Stomach smooth muscle (tissue), 2 donors: ENCODE results near the gene WLS.
"Not testable (repeated sequence)": the region's sequence is repeated elsewhere in the genome, so short reads cannot be mapped to it uniquely, and the experiment has no call there.

Experiments used
- H3K27ac ChIP-seq: one replicate; pipeline ENCODE4 v1.7.0; 2013; ENCODE audit warnings: mild to moderate bottlenecking, low read length, inconsistent platforms
- H3K27me3 ChIP-seq, 2 donors: one replicate each; pipeline ENCODE4 v1.7.0; 2013; ENCODE audit warnings: low read length in 2 of 2; ENCODE audit not compliant: insufficient read depth in 2 of 2, control insufficient read depth in 1 of 2
- H3K36me3 ChIP-seq, 2 donors: one replicate each; pipeline ENCODE4 v1.7.0; 2013; ENCODE audit warnings: low read length in 2 of 2; ENCODE audit not compliant: control insufficient read depth in 2 of 2, insufficient read depth in 2 of 2
- H3K4me1 ChIP-seq: one replicate; pipeline ENCODE4 v1.7.0; 2013; ENCODE audit warnings: low read length; ENCODE audit not compliant: control insufficient read depth, insufficient read depth
- H3K4me3 ChIP-seq, 2 donors: one replicate each; pipeline ENCODE4 v1.7.0; 2013; ENCODE audit warnings: low read length in 2 of 2
- H3K9ac ChIP-seq, 2 donors: one replicate each; pipeline ENCODE4 v1.7.0; 2013; ENCODE audit warnings: low read length in 2 of 2, mild to moderate bottlenecking in 1 of 2
- H3K9me3 ChIP-seq, 2 donors: one replicate each; pipeline ENCODE4 v1.7.0; 2013; ENCODE audit warnings: low read length in 2 of 2; ENCODE audit not compliant: control insufficient read depth in 2 of 2
- donor health status: healthy.
- donor health status: Pancreatic carcinoma.

Gene WLS

DNA sequence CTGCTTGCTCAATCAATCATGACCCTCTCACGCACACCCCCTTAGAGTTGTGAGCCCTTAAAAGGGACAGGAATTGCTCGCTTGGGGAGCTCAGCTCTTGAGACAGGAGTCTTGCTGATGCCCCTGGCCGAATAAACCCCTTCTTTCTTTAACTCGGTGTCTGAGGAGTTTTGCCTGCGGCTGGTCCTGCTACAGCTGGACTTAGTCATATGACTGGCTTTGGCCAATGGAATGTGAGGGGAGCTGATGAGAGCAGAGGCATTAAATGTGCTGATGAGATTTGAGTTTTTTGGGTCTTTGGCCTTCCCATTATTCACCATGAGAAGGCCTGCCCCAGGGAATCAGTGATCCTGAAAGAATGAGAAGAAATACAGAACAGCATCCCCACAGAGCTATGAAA lies 24.5 kb upstream of the WLS start:
- not testable (repeated sequence) for H3K9ac ChIP-seq, H3K4me3 ChIP-seq, H3K9me3 ChIP-seq, H3K27me3 ChIP-seq, H3K27ac ChIP-seq, H3K36me3 ChIP-seq, H3K4me1 ChIP-seq

GRCh38 chr1:68255301-68255700 lies 23.0 kb upstream of the WLS start:
- H3K27ac ChIP-seq, result no peak overlapping the region
- H3K9ac ChIP-seq, result no peak overlapping the region
- no peaks in the 10 kb centered on the region for H3K36me3 ChIP-seq
- no peaks in the 10 kb centered on the region for H3K27me3 ChIP-seq
- H3K4me1 ChIP-seq, result no peaks in the 10 kb centered on the region
- no peak overlapping the region for H3K4me3 ChIP-seq
- no peaks in the 10 kb centered on the region for H3K9me3 ChIP-seq

- Histone ChIP-seq H3K9ac (no peak overlapping the region), H3K4me3 (peak overlapping the region in 1 of 2 donors; percentile 35), H3K36me3 (no peaks in the 10 kb centered on the region), H3K27ac (peak overlapping the region; percentile 26), H3K4me1 (no peaks in the 10 kb centered on the region), H3K9me3 (no peaks in the 10 kb centered on the region), H3K27me3 (no peaks in the 10 kb centered on the region)
Observed at GRCh38 chr1:68254667-68255226, 22.4 kb upstream of the WLS start.

- H3K9ac ChIP-seq, result no peak overlapping the region
- no peaks in the 10 kb centered on the region for H3K9me3 ChIP-seq
- H3K36me3 ChIP-seq, result no peaks in the 10 kb centered on the region
- H3K4me3 ChIP-seq, result no peak overlapping the region
- peaks cover 4% of the 10 kb centered on the region for H3K4me1 ChIP-seq
- H3K27ac ChIP-seq, result no peak overlapping the region
- H3K27me3 ChIP-seq, result no peaks in the 10 kb centered on the region
Observed at GRCh38 chr1:68237040-68237439, 4.7 kb upstream of the WLS start.

DNA sequence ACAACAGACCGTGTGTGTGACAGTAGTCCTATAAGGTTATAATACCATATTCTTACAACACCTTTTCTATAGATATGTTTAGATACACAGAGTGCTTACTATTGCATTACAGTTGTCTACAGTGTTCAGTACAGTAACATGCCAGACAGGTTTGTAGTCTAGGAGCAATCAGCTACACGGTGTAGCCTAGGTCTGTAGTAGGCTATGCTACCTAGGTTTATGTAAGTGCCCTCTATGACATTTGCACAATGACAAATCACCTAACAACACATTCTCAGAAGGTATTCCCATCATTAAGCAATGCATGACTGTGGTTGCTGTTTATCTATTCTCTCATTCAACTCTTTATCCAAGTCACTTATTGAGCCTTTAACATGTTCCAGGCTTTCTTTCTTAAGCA lies 1.8 kb upstream of the WLS start:
- H3K4me1 ChIP-seq, result peaks cover 10% of the 10 kb centered on the region

GRCh38 chr1:68233202-68233601 lies 879 bp upstream of the WLS start:
- Histone ChIP-seq H3K4me1 (peaks cover 10% of the 10 kb centered on the region), H3K27me3 (no peaks in the 10 kb centered on the region), H3K9me3 (no peaks in the 10 kb centered on the region), H3K27ac (peak overlapping the region; percentile 96), H3K36me3 (no peaks in the 10 kb centered on the region), H3K4me3 (peak overlapping the region; percentile 95 to 99), H3K9ac (peak overlapping the region; percentile 95 to 99)

More for the DNA sequence above, 1.8 kb upstream of the WLS start:
- Histone ChIP-seq H3K27ac (no peak overlapping the region), H3K4me3 (no peak overlapping the region), H3K9ac (no peak overlapping the region), H3K36me3 (no peaks in the 10 kb centered on the region), H3K9me3 (no peaks in the 10 kb centered on the region), H3K27me3 (no peaks in the 10 kb centered on the region)

- Histone ChIP-seq H3K27ac (peak overlapping the region; percentile 96), H3K4me1 (peaks cover 19% of the 10 kb centered on the region), H3K9me3 (no peaks in the 10 kb centered on the region), H3K4me3 (peak overlapping the region; percentile 95 to 99), H3K27me3 (no peaks in the 10 kb centered on the region), H3K36me3 (no peaks in the 10 kb centered on the region), H3K9ac (peak overlapping the region; percentile 95 to 99)
Observed at GRCh38 chr1:68231627-68232288, 565 bp downstream of the WLS start.

- H3K27ac ChIP-seq, result peak overlapping the region; percentile 96
- no peaks in the 10 kb centered on the region for H3K36me3 ChIP-seq
- H3K9ac ChIP-seq, result peak overlapping the region; percentile 55 to 99
- H3K27me3 ChIP-seq, result no peaks in the 10 kb centered on the region
- no peaks in the 10 kb centered on the region for H3K9me3 ChIP-seq
- H3K4me1 ChIP-seq, result peaks cover 19% of the 10 kb centered on the region
- peak overlapping the region; percentile 95 to 99 for H3K4me3 ChIP-seq
Observed at GRCh38 chr1:68230901-68231626, 1.3 kb downstream of the WLS start.

- Histone ChIP-seq H3K9me3 (no peaks in the 10 kb centered on the region), H3K27ac (peak overlapping the region; percentile 96), H3K27me3 (no peaks in the 10 kb centered on the region), H3K4me3 (peak overlapping the region; percentile 95 to 99), H3K9ac (peak overlapping the region; percentile 55 to 99), H3K36me3 (no peaks in the 10 kb centered on the region), H3K4me1 (peaks cover 19% of the 10 kb centered on the region)
Observed at GRCh38 chr1:68230484-68230802, 1.9 kb downstream of the WLS start.

DNA sequence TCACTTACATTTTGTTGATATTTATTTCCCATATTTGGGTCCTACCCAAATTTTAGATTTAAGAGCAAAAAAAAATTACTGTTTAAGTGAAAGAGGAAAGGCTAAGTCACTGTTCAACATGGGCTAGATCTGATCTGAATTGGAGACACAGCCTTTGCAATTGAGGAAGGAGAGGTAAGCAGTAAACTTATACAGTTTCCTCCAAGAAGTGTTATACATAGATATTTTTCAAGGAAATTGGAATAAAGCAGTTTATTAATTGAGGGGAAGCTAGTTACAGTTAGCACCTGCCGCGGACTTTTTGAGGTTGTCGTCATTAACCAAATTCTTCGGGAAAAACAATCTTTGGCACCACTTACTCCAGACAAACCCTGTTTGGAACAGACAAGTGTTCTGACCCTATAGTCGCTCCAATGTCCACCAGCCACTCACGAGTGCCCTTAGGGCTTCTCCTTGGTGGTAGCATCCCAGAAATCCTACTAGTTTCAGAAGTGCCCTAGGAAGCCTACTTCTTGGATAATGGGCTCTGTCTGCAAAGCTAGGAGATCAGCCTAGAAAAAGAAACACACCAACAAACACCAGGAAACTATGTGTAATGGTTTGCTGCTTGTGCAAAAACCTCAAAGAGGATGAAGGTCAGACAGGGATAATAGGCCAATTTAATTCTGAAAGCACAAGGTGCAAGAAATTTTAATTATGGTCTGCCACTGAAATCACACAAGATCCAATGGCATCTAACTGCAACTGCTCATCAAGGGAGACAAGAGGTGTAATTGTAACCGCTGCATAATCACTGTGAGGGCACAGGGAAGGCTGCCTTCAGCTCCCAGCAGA lies 2.5 kb downstream of the WLS start:
- H3K27me3 ChIP-seq, result no peaks in the 10 kb centered on the region
- peak overlapping the region; percentile 95 to 99 for H3K4me3 ChIP-seq
- no peaks in the 10 kb centered on the region for H3K36me3 ChIP-seq
- H3K4me1 ChIP-seq, result peaks cover 19% of the 10 kb centered on the region
- no peaks in the 10 kb centered on the region for H3K9me3 ChIP-seq
- H3K9ac ChIP-seq, result peak overlapping the region; percentile 55 to 99
- peak overlapping the region; percentile 96 for H3K27ac ChIP-seq
